T-helper 1 cell treated with Interleukin-12 subunit alpha and Interleukin-12 subunit beta and Interleukin-4 antibody, amounts not matched to agents 30 ng/mL and 1 ng/mL, for 36 hours (primary cell): ENCODE measurements around the gene RNPEP. TPM values are rescaled to one million over a fixed set of nuclear protein-coding genes. Genes with fewer than 3 reads are reported as not detected.
"Not testable (repeated sequence)": the region's sequence is repeated elsewhere in the genome, so short reads cannot be mapped to it uniquely, and the experiment has no call there.

Experiments used
- intact Hi-C: fragments of 100-400 bp; cut with micrococcal nuclease; formaldehyde crosslinking; loops from one replicate; pipeline ENCODE4 v1.15.1; 2024
- total RNA-seq: library from RNA; stranded (reverse); gene quantifications from 2 replicates; pipeline ENCODE4 v1.2.3, GENCODE V29; 2022

The RNPEP gene
- total RNA-seq, 1 donor from 2014 or later = 26.8 TPM

DNA sequence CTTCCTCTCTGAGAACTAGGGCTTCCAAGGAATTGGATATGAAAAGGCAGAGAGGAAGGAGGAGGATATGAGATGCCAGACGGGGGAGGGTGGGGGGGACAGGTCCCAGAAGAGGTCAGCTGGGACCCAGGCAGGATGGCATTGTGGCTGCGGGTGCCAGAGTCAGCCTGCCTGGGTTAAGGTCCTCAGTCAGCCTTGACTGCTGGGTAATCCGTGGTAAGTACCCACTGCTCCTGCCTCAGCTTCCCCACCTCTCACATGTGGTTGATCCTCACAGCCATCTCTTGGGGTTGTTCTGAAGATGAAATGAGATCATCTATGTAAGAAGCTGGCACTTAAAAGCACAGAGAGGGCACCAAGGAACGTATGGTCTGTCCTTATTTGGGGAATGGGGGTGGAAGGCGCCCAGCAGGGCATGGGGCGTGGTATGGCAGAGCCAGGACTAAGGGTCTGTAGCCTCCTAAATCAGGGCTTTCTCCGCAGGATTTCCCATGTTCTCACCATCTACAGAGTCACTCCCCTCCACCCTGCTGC lies 51.8 kb downstream of the RNPEP start:
- intact Hi-C loops = no loop called here

DNA sequence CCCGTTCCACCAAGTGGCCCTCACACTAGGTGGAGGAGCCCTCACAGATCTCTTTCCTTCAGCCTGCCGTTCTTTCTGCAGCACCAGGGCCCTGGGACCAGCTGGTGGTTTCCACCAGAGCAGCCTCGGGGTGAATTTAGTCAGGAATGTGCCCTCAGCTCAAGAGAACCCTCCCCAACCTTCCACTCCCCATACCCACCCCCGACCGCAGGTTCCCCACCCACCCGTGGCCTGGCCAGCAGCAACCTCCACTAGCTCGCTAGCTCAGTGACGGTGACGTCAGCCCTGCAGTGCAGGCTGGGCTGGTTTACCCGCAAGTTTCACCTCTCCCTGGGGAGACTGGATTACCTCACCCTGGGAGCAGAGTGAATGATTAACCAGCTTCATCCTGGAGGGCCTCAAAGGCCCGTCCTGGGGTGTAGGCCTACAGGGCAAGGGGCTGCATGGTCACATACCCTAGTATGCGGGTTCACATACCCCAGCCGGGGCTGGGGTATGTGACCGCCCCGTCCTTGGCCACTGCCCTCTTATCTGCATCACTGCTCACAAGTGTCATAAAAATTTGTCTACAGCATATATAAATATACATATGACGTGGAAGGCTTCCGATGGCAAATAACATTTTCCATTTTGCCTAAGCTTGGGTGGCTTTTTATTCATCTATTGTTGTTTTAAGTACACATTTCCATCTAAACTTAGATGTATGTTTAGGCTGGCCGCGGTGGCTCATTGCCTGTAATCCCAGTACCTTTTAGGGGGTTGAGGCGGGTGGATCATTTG lies 52.4 kb downstream of the RNPEP start:
- intact Hi-C loops = no loop called here

DNA sequence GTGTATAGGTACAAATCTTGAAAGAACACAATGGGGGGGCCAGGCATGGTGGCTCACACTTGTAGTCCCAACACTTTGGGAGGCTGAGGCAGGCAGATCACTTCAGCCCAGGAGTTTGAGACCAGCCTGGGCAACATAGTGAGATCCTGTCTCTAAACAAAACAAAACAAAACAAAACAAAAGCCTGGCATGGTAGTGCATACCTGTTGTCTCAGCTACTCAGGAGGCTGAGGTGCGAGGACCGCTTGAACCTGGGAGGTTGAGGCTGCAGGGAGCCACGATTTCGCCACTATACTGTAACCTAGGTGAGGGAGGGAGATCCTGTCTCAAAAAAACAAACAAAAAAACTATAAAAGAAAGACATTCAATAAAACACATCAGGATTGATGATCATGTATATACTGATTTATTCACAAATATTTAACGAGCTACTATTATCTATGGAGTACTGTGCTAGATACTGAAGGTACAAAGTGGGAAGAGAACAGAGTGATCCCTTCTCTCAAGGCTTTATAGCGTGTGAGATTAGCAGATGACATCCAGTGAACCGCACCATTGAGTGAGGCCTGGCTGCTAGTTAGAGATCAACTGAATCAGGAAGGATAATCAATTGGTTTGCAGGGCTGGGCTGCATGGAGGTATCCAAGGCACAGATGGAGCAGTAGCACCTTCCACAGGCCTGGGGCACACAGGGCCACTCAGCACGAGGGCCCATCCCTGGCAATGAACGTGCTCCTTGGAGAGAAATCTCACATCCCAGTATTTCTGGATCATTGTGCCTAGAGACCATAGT lies 54.3 kb downstream of the RNPEP start:
- intact Hi-C loops = no loop called here

- intact Hi-C loops = no loop called here
These were observed 55.4 kb downstream of the RNPEP start for GRCh38 chr1:202037706-202038296.

DNA sequence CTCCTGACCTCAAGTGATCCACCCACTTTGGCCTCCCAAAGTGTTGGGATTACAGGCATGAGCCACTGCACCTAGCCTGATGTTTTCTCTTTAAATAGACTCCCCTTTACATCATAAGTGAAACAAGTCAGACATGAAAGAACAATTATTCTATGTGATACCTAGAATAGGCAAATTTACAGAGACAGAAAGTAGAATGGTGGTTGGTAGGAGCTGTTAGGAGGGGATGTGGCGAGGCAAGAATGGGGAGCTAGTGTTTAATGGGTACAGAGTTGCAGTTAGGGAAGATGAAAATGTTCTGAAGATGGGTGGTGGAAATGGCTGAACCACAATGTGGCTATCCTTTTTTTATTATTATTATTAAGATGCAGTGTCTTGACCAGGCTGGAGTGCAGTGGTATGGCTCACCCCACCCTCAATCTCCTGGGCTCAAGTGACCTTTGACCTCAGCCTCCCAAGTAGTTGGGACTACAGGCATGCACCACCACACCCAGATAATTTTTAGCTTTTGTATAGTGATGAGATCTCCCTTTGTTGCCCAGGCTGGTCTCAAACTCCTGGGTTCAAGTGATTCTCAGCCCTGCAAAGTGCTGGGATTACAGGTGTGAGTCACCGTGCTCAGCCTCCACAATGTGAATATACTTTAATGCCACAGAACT lies 56.4 kb downstream of the RNPEP start:
- intact Hi-C loops = no loop called here

DNA sequence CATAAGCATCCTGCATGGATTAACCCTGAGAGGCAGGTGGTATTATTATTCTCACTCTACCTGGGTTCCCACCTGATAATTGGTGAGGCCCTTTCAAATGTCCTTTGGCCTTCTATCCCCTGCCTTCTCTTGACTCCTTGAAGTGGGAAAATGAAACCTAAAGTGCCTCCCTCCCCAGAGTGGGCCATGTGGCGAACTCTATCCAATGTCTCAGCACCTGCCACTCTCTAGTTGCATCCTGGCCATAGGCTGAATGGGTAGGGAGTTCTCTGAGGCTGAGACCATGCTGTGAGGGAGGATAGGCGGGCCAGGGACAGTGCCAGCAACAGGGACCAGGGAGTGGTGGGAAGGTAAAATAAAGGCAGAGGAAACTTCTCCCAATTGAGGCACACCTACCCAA lies 63.3 kb downstream of the RNPEP start:
- intact Hi-C loops = no loop called here

- intact Hi-C loops = no loop called here
These were observed 63.8 kb downstream of the RNPEP start for GRCh38 chr1:202046227-202046626.

DNA sequence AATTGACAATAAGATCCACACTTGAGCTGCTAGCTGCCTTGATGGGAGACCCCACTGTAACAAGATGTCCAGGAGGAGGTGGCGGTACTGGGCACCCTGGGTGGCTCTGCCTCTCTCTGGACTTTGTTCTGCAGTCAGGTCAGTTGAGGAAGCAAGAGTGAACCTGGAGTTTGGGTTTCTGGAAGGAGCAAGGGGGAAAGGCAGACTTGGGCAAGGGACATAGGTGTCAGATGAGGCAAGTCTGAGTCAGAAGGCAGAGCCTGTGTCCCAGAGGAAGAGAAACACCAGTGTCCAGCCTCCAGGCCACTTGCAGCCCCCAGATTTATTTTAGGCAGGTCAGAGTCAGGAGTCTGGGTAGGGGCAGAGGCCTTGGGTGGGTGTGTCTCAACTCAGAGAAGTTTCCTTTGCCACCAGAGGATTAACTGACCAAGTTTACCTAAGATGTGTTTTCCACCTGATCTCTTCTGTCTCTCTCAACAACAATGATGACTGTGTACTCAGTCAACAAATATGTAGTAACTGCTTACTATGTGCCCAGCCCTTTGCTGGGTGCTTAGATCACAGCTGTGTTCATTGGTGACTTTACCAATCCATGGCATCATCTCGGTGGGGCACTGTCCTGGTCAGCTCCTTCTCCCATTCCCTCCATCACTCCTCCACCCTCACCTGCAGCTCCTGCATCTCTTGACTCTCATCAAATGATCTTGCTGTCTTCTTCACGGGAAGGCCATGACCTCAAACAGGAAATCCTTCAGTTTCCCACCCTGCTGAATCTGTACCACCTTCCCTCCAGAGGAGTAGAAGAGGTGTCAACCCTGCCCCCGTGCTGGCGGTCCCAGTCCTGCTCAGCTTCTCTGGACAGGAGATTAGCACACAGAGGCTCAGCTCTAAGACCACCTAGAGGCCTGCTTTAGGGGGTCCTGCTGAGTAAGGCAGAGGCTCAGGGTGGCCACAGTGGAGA lies 64.6 kb downstream of the RNPEP start:
- intact Hi-C loops = no loop called here

DNA sequence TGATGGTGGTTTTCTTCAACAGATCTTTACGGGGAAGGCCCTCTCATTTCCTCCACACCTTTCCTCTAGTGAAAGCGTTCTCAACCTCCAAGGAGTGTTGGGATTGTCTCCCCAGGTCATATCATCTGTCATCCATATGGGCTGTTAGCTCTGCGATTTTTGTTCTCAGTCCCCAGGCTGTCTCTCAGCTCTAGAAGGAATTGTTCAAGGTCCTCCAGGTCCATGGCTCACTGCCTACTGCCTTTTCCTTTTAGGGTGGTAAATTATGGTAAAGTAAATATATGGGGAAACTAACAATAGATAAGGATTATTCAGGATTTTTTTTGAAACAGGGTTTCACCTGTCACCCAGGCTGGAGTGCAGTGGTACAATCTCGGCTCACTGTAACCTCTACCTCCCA lies 65.5 kb downstream of the RNPEP start:
- intact Hi-C loops = no loop called here

- intact Hi-C loops = no loop called here
These were observed 66.7 kb downstream of the RNPEP start for GRCh38 chr1:202049129-202049528.

DNA sequence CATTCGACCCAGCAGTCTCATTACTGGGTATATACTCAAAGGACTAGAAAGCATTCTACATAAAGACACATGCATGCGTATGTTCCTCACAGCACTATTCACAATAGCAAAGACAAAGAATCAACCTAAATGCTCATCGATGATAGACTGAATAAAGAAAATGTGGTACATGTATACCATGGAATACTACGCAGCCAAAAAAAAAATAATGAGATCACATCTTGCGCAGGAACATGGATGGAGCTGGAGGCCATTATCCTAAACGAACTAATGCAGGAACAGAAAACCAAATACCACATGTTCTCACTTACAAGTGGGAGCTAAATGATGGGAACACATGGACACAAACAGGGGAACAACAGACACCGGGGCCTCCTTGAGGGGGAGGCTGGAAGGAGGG lies 71.6 kb downstream of the RNPEP start:
- intact Hi-C loops = no loop called here

DNA sequence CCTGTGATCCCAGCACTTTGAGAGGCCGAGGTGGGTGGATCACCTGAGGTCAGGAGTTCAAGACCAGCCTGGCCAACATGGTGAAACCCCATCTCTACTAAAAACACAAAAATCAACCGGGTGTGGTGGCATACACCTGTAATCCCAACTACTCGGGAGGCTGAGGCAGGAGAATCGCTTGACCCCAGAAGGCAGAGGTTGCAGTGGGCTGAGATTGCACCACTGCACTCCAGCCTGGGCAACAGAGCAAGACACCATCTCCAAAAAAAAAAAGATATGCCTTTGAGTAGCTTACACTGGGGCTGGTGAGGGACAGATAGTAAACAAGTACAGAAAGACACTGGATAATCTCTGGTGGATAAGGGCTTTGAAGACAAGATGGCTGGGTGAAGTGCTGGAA lies 72.2 kb downstream of the RNPEP start:
- intact Hi-C loops = not testable (repeated sequence)

Other genes with a start within 250 kb of the RNPEP start
- 53.2 and 55.6 TPM in 2 replicates for gene IPO9, start 153.5 kb upstream of the RNPEP start, total RNA-seq
- gene SHISA4, start 93.8 kb upstream of the RNPEP start, total RNA-seq = 1.8 and 2.2 TPM in 2 replicates
- not detected in 2 replicates for gene LMOD1, start 36.1 kb upstream of the RNPEP start, total RNA-seq
- gene TIMM17A, start 27.1 kb upstream of the RNPEP start, total RNA-seq = 60.5 and 65.6 TPM in 2 replicates
- gene ELF3, start 27.9 kb downstream of the RNPEP start, total RNA-seq = 0.41 and 0.61 TPM in 2 replicates
- not detected in 2 replicates for gene GPR37L1, start 140.3 kb downstream of the RNPEP start, total RNA-seq
- 67.8 and 71.6 TPM in 2 replicates for gene ARL8A, start 162.1 kb downstream of the RNPEP start, total RNA-seq
- 302 and 313 TPM in 2 replicates for gene PTPN7, start 178.0 kb downstream of the RNPEP start, total RNA-seq
- not detected in 2 replicates for gene LGR6, start 211.2 kb downstream of the RNPEP start, total RNA-seq